Stimulated activated naive CD4-positive, alpha-beta T cell (primary cell): ENCODE measurements around the gene CAVIN3.
"Not testable (repeated sequence)": the region's sequence is repeated elsewhere in the genome, so short reads cannot be mapped to it uniquely, and the experiment has no call there.

ENCODE experiments used
- DNase-seq, 6 experiments: peaks; one replicate each; lab custom pipeline; 2025; lab: John Stamatoyannopoulos, UW

The CAVIN3 gene

DNA sequence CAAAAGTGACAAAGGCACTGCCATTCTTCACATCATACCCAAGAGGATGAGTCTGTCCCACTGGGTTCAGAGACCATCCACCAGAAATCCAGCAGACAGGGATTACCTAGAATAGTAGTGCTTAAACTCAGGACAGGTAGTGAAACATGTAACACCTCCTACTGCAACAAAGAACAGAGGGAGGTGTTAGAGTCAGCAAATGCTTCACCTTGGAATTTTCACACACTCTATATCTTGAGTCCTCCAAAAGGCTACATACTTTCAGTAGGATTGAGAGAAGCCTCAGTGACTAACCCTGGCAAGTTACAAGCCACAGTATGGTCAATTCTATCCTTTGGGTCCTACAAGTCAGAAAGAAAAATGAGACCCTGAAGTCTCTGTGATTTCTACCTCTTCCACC is 6.0 kb upstream of the CAVIN3 start:
- no peak for DNase-seq

DNA sequence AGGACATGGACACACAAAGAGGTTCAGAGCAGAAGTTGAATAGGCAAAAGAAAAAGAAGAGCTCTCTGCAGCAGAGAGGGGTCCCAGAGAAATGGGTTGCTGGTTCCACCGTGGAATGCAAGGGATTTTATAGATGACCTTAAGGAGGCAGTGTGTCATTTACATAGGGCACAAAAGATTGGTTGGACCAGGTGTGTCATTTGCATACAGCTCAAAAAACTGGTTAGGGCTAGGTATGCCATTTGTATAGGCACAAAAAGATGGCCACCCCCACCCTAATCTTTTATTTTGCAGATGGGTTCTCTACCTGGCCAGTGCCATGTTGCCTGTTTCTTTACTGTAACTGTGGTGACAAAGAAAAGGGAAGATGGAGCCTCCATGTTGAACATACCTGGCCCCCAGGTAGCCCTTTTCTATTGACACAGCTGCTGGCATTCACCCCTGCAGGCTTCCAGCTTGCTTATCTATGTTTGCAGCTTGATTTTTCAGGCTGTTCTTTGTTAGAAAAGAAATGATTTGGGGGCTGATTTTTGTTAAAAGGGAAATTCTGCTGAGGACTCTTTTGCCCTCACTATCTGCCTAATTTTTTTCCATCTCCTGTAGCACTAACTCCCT is 3.1 kb upstream of the CAVIN3 start:
- no peak for DNase-seq

DNA sequence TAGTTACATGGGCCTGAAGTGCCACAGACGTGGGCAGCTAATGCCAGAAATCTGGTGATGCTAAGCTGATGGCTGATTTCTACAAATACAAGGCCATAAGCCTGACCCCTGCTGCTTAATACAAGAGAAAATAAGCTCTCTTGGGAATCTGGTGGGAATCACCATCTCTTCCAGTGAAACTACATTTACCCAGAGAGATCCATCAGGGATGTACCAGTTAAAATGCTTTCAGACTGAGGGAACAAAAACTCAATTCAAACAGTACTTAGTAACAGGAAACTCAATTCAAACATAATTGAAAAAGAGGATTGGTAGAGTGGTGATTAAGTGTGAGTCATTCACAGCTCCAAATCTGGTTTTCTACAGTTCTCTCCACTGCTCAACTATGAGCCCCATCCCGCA is 1.7 kb upstream of the CAVIN3 start:
- no peak for DNase-seq

DNA sequence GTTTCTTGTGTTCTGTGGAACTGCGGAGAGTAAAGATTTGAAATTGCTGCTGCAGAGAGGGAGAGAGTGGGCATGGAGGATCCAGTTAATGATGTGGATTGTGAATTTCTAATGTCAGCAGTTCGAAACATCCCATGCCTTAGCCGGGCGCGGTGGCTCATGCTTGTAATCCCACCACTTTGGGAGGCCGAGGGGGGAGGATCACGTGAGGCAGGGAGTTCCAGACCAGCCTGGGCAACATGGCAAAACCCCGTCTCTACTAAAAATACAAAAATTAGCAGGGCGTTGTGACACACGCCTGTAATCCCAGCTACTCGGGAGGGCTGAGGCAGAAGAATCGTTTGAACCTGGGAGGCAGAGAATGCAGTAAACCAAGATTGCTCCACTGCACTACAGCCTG is 1.1 kb upstream of the CAVIN3 start:
- DNase-seq: no peak

GRCh38 chr11:6319704-6320410 is 444 bp downstream of the CAVIN3 start:
- no peak for DNase-seq

GRCh38 chr11:6319001-6319703 is 1.1 kb downstream of the CAVIN3 start:
- DNase-seq: no peak

GRCh38 chr11:6318204-6318603 is 2.1 kb downstream of the CAVIN3 start:
- no peak for DNase-seq

GRCh38 chr11:6315811-6316425 is 4.4 kb downstream of the CAVIN3 start:
- no peak for DNase-seq

DNA sequence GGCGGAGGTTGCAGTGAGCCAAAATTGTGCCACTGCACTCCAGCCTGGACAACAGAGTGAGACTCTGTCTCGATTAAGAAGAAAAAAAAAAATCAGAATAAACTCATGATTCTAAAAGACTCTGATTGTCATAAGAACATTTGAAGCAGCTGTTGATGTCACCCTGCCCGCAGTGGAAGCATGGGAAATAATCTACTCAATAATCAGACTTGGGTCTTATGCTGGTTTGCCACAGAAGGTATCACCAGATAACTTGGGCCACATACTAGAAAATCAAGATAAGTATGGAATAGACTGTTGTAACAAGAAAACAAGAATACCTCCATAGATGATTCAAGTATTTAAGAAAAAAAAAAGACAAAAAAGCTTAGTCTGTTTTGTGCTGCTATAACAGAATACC is 8.2 kb downstream of the CAVIN3 start:
- DNase-seq: no peak

DNA sequence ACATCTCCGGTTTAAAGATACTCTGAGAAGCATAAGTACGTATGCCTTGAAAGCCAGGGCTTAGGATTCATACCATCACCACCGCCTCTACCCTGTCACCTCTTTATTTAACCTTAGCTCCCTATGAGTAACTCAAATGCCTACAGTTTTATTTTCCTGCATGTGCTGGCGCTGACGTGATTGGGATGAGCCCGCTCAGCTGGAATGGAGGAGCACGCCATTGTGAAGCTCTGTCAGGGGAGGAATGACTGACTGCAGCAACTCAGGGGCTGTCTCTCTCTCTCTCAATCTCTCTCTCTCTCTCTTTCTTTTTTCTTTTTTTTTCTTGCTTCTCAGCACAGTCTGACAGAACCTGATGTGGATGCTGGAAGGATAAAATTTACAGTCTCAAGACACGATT is 12.4 kb downstream of the CAVIN3 start:
- DNase-seq: no peak

- no peak for DNase-seq
Observed at GRCh38 chr11:6305297-6305696, 15.0 kb downstream of the CAVIN3 start.

- DNase-seq: no peak
Observed at GRCh38 chr11:6303661-6304060, 16.6 kb downstream of the CAVIN3 start.

GRCh38 chr11:6301096-6301495 is 19.2 kb downstream of the CAVIN3 start:
- no peak for DNase-seq

DNA sequence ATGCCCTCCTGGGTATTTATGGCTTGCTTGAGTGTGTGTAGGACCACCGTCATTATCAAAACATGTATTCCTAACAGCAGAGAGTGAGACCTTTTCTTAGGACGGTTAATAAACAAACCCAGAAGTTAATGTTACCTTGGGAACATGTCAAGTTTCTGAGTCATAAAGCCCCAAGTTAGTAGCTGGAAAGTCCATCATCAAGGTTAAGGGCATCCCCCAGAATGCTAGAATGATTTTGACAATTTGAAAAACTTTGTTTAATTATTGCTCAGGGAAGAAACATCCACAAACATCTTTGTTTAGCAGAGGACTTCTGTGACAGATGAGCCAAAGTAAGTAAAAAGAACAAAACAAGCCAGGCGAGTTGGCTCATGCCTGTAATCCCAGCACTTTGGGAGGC is 20.0 kb downstream of the CAVIN3 start:
- no peak for DNase-seq

DNA sequence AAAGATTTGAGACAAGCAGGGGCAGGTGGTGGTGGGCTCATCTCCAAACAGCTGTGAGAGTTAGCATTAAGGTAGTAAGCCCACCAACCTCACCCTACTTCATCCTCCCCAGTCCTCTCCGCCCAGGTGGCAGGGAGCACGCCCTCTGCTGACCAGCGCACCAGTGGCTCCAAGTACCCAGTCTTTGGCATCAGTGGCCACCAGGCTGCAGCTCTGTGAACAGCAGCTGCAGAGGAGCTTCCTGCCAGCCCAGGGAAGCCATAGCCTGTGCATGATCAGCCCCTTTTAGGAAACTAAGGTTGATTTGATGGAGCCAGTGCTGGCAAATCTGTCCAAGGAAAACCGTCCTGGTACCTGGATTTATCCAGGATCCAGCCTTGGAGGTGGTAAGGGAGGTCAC is 21.7 kb downstream of the CAVIN3 start:
- no peak for DNase-seq

- DNase-seq: no peak
Observed at GRCh38 chr11:6297831-6298230, 22.5 kb downstream of the CAVIN3 start.

- DNase-seq: no peak
Observed at GRCh38 chr11:6285019-6285418, 35.3 kb downstream of the CAVIN3 start.

DNA sequence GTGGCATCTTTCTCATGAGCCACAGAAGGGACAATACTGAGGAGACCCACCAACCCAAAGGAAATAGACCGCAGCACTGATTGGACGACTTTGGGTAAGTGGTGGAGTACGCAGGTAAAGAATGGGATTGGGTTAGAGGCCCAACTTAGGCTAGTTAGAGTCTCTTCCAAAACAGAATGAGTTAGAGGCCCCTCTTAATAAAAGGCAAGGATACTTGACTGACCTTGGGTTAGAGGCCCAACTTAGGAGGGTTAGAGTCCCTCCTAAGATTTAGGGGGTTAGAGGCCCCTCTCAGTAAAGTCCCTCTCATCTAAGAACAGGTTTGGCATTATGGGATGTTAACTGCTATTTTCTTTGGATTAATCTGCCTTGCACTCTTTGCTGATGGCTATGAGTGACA is 36.1 kb downstream of the CAVIN3 start:
- no peak for DNase-seq

- DNase-seq: no peak
Observed at GRCh38 chr11:6283453-6284023, 36.8 kb downstream of the CAVIN3 start.

GRCh38 chr11:6280809-6281208 is 39.5 kb downstream of the CAVIN3 start:
- DNase-seq: not testable (repeated sequence)

- no peak for DNase-seq
Observed at GRCh38 chr11:6273188-6273587, 47.1 kb downstream of the CAVIN3 start.

DNA sequence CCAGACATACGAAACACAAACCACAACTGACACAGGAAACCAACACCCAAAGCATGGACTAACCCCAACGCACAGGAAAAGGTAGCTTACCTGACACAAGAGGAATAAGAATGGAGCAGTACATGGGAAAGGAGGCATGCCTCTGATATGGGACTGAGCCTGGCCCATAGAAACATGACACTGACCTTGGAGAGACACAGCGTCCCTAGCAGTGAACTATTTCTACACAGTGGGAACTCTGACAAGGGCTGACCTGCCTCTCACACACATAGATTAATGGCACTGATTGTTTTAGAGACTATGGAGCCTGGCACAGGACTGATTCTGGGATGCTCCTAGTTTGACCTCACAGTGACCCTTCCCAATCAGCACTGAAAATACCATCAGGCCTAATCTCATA is 48.7 kb downstream of the CAVIN3 start:
- DNase-seq: no peak
